Activated CD4-positive, CD25-positive, alpha-beta regulatory T cell treated with anti-CD3 and anti-CD28 coated beads, Interleukin-2, amount 50 U/mL, for 72 hours (primary cell): ENCODE results near the gene UBE2E3.
"Not testable (repeated sequence)": the region's sequence is repeated elsewhere in the genome, so short reads cannot be mapped to it uniquely, and the experiment has no call there.

Experiments
- DNase-seq: peaks from one replicate; pipeline ENCODE4 v3.0.0; 2021

The UBE2E3 gene

DNA sequence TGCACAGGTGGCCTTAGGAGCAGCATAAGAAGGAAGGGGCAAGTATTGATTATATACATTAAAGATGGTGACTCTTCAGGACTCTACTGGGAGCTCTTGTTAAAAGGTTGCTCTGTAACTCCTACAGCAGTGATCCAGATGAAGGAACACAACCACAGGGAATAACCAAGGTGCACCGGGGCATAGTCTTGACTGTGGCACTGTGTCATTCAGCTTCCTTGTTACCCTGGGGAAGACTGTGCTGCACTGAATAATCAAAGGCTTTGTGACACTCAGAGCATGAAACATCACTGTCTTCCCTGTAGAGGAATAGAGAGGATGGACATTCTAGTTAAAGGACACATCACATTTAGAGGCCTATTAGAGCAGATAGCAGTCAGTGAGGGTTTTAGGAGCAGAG is 105.3 kb downstream of the UBE2E3 start:
- no peak for DNase-seq

DNA sequence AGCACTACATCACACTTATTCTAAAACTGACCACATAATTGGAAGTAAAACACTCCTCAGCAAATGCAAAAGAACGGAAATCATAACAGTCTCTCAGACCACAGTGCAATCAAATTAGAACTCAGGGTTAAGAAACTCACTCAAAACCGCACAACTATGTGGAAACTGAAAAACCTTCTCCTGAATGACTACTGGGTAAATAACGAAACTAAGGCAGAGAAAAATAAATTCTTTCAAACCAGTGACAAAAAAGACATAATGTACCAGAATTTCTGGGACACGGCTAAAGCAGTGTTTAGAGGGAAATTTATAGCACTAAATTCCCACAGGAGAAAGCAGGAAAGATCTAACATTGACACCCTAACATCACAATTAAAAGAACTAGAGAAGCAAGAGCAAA is 111.5 kb downstream of the UBE2E3 start:
- DNase-seq, result not testable (repeated sequence)

DNA sequence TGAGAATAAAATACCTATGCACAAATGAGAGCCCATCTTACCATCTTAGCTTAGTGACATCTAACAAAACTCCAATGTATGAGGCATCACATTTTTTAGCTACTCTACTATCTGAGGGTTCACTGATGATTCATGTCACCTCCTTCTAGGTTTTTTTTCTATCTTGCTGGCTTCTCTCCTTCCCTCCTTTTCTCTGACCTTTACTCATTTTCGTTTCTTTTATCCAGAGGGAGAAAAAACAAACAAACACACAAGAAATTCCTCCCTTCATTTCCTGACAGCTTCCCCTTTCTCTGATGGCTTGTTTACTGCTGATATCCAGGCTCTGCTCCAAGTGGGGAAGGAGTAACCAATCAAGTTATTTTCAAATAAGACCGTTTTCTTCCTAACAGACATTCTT is 115.1 kb downstream of the UBE2E3 start:
- DNase-seq, result no peak

DNA sequence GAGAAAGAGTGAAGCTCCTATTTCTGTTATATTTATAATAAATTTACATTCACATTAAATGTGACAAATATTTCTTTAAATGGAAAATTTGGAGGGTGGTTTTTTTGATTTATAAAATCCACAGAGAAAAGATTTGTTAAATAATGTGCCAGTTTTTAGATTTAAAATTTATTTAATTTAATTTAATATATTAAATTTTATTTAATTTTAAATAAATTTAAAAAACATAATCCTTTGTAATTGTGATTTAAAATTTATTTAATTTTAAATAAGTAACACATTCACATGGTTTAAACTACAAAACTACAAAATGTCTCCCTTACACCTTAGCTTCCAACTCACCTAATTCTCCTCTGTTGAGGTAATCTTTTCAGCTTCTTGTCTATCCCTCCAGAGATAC is 123.3 kb downstream of the UBE2E3 start:
- no peak for DNase-seq

DNA sequence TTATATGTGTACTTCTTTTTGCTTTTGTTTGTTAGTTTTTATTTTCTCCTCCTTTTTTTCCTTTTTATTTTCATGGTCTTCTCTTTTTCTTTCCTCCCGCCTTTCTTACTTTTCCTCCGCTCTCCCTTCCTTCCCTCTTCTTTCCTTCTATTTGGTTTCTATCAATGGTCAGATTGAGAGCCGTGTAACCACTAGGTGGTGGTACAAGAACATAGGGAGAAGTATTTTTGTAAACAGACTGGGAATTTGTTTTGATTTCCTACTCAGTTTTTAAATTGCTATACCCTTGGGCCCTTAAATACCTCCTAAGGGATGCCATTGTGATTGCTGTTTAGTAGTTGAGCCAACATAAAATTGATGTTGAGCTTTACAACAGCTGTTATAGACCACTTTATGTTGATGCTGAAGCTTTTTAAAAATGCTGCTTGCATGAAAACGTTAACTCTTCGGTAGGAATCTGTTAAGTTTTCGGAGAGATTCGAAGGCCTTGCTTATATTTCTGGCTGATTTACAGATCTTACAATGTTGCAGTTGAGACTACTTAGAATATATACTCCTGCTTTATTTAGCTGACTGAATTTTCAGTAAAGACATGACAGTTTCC is 124.2 kb downstream of the UBE2E3 start:
- no peak for DNase-seq

DNA sequence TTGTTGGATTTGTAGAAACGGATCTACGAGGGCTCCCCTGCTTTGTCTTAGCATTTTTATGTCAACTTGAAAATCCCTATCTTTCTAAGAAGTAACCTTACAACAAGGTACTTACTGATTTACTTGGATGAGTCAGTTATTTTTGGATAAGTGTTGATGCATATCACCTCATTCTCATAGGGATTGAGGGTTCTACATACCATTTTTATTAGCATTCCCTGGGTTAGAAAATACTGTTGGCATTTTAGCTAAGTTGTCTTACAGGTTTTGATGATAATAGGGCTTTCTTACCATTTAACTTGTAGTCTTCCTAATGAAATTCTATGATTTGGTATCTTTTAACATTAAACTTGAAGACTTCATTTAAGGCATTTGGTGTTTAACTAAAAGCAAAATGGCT is 125.2 kb downstream of the UBE2E3 start:
- DNase-seq, result no peak

DNA sequence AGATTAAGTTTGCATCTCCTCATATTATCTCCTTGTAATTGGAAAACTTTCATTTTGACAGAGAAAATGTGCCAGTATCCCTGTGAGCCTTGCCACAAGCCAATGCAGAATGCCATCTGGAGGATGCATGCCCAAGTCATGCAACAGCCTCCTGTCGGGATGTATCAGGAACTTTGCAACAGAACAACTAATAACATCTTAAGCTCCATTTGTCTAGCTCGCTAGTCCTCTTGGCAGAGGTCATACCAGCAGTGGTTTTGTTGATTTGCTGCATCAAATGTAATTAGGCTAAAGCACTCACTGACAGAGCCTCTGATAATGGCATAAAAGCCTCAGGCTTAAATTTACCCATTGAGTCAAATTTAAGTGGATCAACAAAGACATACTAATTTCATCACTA is 125.8 kb downstream of the UBE2E3 start:
- DNase-seq, result no peak

DNA sequence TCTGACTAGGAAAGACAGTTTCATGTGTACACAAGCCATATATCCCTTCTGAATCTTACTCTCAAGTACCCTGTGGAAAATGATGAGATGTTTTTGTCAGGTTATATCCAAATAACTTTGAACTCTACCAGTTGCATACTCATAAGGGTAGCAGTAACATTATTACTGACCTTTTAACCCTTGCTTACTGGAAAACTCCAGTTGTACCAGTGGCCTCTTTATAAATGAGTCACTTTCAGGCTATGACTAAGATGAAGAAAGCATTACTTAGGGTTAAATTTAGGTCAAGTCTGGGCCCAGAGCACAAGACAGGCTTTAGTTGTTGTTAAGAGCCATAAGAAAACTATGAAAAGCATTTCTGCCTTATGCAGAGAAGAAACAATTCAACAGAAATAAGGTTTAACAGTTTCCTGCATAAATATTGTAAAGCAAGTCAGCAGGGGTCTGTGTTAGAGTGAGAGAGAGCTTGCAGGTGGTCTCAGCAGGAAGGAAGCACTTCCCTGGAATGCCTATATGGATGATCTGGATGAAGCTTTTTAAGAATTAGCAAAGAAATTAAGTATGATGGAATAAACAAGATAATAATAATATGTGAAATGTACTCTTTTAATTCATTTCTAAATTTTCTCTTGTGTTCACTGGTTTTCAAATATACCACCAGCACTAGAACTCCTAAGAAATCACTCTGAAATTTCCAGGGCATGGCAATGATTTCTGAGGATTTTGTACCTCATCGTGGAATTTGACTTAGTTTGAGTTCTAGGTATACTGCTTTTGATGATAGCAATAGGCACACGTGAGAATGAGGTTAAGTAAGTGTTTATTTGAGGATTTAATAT is 126.6 kb downstream of the UBE2E3 start:
- DNase-seq, result no peak

DNA sequence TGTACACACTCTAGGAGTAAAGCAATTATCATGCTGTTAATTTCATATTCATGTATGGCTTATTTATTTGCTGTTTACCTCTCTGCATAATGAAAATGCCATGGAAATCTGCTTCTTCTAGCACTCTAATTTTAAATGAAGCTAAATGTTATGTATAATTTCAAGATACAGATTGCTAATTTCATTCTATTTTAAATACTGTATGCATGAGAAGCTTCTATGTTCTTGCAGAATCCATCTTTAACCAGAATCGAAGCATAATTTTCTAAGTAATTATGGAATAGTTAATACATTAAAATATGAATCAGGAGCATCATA is 127.2 kb downstream of the UBE2E3 start:
- DNase-seq, result no peak

DNA sequence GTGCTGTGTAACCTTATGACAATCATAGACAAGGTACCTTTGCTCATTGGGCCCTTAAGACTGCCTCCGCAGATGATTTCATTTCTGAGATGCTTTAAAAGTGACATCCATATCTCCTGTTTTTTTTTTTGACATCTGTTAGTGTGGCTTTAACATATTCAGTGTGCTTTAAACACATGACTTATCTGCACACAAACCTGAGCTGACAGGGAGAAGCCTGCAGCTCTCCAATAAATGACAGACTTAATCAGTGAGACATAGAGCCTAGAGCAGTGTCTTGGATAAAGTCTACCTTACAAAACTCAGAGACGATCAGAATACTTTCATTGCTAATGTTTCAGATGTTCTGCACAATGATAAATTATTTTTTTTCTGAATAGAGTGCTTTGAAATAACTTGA is 130.7 kb downstream of the UBE2E3 start:
- no peak for DNase-seq

DNA sequence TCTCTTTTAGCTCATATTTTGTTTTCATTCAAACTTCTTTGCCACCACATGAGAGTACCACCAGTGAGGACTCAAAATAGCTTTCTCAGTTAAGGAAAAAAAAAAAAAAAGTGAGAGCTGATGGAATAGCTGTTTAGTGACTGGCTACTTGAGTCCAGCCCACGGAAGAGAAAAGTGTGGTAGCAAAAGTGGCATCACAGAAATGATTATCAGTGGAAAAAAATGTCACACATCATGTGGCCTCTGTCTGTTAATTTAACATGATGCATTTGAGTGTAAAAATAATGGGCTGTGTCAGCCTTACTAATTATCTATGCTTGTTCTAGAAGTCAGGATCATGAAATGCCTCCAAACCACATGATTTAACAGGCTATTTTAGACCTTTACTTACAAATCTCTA is 132.5 kb downstream of the UBE2E3 start:
- no peak for DNase-seq
